ENCODE results near the gene CYTL1.

DNA sequence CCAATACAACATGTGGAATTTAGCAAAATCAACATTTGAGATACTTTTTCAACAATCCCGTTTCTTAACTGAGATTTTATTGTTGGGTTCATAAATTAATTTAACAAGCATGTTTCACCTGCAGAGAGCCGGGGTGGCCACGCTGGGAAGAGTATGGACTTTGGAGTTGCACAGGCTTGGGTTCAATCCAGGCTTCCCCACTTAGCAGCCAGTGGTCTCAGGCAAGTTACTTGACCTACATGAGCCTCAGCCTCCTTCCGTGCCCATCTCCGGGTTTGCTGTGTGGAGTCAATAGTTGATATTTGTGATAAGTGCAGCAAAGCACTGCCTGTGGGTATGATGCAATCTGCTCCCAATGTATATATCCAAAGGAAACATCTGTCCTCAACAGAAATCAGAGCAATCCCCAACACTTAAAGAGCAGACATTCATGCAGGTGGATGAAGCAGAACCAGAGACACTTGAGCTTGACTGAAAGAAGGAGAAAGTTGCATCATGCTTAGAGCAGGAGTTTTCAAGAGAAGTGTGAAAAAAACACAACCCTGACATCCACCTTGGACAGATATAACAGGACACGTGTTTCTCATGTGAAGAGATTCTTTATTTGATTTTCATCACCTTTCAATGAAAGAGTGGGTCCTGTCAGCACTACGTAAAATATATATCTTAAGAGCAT lies 5.1 kb downstream of the CYTL1 start:
- TF ChIP-seq POLR2A (IDR thresholded peaks at IDR 0.05): no peak
- no peak for TF ChIP-seq CTCF (IDR thresholded peaks at IDR 0.05)
